Subcutaneous preadipocyte (primary cell): Measurements from ENCODE around the gene TMEM175. TPM values are rescaled to one million over a fixed set of nuclear protein-coding genes. Genes with fewer than 3 reads are reported as not detected.

ENCODE experiments used
- total RNA-seq: library from RNA; depleted of rRNA; stranded (reverse); fragments of >200 nt; gene quantifications from 2 replicates; pipeline ENCODE4 v1.2.3, GENCODE V29; 2012

TMEM175 gene
- total RNA-seq = 10.0 and 16.9 TPM in 2 replicates

DNA sequence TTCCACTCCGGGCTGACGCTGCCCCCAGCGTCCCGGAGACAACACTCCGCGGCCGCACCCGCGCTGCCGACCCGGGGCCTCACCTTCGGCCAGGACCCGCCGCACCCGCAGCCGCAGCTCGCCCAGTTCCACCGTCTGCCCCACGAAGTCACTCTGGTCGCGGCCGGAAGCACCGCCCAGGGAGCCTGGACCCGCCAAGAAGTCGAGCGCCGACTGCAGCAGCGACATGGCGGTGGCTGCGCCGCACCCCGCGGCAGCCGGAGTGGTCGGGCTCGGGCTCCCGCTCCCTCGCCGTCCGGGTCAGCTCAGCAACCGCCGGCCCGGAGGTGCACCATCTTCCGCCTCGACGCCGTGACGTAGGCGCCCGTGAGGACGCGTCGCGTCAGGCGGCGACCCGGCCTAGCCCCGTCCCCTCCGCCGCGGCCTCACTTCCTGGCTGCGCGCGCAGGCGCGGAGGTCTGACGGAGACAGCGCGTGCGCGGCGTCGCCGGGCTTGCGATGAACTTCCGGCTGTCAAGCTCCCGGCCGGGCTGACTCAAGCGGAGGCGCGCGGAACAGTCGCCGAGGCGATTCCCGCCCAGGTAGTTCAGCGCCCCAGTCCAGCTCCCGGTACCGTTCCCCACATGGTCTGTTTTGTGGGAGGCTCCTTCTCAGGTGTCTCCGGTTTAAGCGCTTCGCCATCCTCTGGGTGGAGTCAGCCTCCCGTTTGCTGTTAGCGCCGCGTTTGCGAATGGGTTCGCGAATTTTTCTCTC lies at the start of gene TMEM175, which contains the start of gene GAK:
TMEM175 (plus strand) TSS at position 501 of the 753 bp plus-strand sequence. CDS start 15,280 bp downstream, outside the sequence.
GAK (minus strand) TSS at position 357 of the 753 bp plus-strand sequence; CDS start at position 228, 129 bp downstream.

DNA sequence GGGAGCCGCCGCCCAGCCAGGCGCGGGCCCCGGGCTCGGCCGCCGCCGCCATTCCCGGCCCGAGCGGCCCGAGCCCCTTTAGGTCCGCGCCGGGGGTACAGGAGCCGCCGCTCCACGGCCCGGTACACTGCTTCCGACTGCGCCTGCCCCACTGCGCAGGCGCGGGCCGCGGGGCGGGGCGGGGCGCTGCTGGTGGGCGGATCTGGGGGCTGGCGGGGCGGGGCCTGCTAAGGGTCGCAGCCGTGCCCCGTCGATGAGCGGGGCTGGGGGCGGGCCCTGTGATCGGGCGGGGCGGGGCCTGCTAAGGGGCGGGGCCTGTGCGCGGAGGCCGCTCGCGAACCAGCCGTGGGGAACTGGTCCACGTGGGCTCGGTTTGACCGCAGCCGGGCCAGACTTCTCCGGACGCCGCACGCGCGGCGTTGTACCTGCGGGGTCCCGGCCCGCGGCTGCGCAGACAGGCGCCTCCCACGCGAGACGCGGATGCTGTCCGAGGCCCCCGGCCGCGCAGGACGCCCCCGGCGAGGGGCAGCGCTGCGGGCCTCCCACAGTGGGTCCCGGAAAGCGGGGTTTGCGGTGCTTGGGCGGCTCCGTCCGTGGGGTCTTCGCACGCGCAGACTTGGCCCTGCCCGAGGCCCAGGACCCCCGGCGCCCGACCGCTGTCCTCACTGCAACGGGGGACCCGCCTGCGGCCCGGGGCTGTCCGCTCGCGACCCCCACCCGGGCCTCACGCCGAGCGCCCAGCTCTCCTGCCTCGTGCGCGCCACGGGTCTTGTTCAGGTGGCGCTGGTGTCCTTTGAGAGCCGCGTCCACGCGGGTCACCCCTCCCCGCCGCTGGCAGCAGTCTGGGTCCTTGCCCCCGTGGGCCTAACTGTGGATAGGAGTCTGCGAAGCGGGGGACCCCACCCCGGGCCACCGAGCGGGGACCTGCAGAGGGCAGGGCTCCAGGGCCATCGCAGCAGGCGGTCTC lies 41.5 kb downstream of the TMEM175 start, which contains the start of gene DGKQ:
DGKQ (minus strand) TSS at position 139 of the 967 bp plus-strand sequence; CDS start at position 52, 87 bp downstream.

GRCh38 chr4:986879-987623 lies 54.8 kb downstream of the TMEM175 start, which contains the start of gene IDUA:
Gene IDUA, plus strand, starts transcription at chr4:987044. Its CDS starts 41 bp downstream, at chr4:987085.

GRCh38 chr4:993111-994029 lies 61.1 kb downstream of the TMEM175 start, which contains the start of gene SLC26A1:
Gene SLC26A1, minus strand, starts transcription at chr4:993404. Its CDS starts 1,701 bp downstream, at chr4:991703.

Other genes with a start within 250 kb of the TMEM175 start
- gene SLC49A3, start 243.3 kb upstream of the TMEM175 start, total RNA-seq = 6.8 and 15.1 TPM in 2 replicates
- 24.0 and 28.7 TPM in 2 replicates for gene PCGF3, start 226.6 kb upstream of the TMEM175 start, total RNA-seq
- gene CPLX1, start 106.3 kb upstream of the TMEM175 start, total RNA-seq = not detected in 2 replicates
- gene GAK, start 144 bp upstream of the TMEM175 start, total RNA-seq = 45.2 and 65.1 TPM in 2 replicates
- gene DGKQ, start 41.1 kb downstream of the TMEM175 start, total RNA-seq = 9.9 and 12.3 TPM in 2 replicates
- 15.6 and 24.3 TPM in 2 replicates for gene IDUA, start 54.6 kb downstream of the TMEM175 start, total RNA-seq
- gene SLC26A1, start 60.9 kb downstream of the TMEM175 start, total RNA-seq = under 0.01 TPM in 1 of 2 replicates, not detected in the other
- 9.9 and 12.5 TPM in 2 replicates for gene FGFRL1, start 79.2 kb downstream of the TMEM175 start, total RNA-seq
- 0.73 and 1.6 TPM in 2 replicates for gene RNF212, start 181.1 kb downstream of the TMEM175 start, total RNA-seq
- 267 and 392 TPM in 2 replicates for gene SPON2, start 240.1 kb downstream of the TMEM175 start, total RNA-seq